Activated CD8-positive, alpha-beta T cell treated with anti-CD3 and anti-CD28 coated beads for 36 hours (primary cell): ENCODE results near the gene PCDHGA6. TPM values are rescaled to one million over a fixed set of nuclear protein-coding genes. Genes with fewer than 3 reads are reported as not detected.
A peak's percentile ranks its signal among the peaks of the same experiment; 100 is the strongest.
"Not testable (repeated sequence)": the region's sequence is repeated elsewhere in the genome, so short reads cannot be mapped to it uniquely, and the experiment has no call there.

Source experiments
- ATAC-seq: fragments of 200-7000 bp; cut with Tn5 transposase; one replicate; pipeline ENCODE4 v1.10.0; 2021; ENCODE audit warnings: mild to moderate bottlenecking, moderate library complexity
- CTCF ChIA-PET: fragments of 350-600 bp; sonication (Branson Sonifier 250); formaldehyde crosslinking; loops from one replicate; lab custom pipeline; 2021; ENCODE audit warnings: antibody characterized with exemption; lab: Charles Lee
- POLR2A ChIA-PET: fragments of 350-600 bp; sonication (Branson Sonifier 250); formaldehyde crosslinking; loops from one replicate; lab custom pipeline; 2021; ENCODE audit warnings: antibody characterized with exemption; lab: Charles Lee
- DNase-seq: peaks from one replicate; pipeline ENCODE4 v3.0.0-alpha.2; 2020
- H3K27ac Mint-ChIP-seq: one replicate; pipeline ENCODE4 v1.8.0; 2021; ENCODE audit warnings: mild to moderate bottlenecking, mixed read lengths
- H3K27me3 Mint-ChIP-seq: one replicate; pipeline ENCODE4 v1.8.0; 2021; ENCODE audit warnings: mixed read lengths
- H3K36me3 Mint-ChIP-seq: one replicate; pipeline ENCODE4 v1.8.0; 2021; ENCODE audit warnings: low read depth, mixed read lengths
- H3K4me1 Mint-ChIP-seq: one replicate; pipeline ENCODE4 v1.8.0; 2021; ENCODE audit warnings: low read depth, mixed read lengths
- H3K4me3 Mint-ChIP-seq: one replicate; pipeline ENCODE4 v1.8.0; 2021; ENCODE audit warnings: mild to moderate bottlenecking, moderate library complexity, mixed read lengths
- H3K9me3 Mint-ChIP-seq: one replicate; pipeline ENCODE4 v1.8.0; 2021; ENCODE audit warnings: mixed read lengths
- intact Hi-C: fragments of 100-400 bp; cut with micrococcal nuclease; formaldehyde crosslinking; loops from one replicate; pipeline ENCODE4 v1.10.0; 2022
- total RNA-seq, 2 experiments: library from RNA; stranded (reverse); gene quantifications; one replicate each; pipeline ENCODE4 v1.2.3, GENCODE V29; 2021
- TF ChIP-seq, protein P1 (sequence below): fragments of 200-600 bp; IDR thresholded peaks from one replicate; pipeline ENCODE4 v1.8.0; 2022; ENCODE audit warnings: antibody characterized with exemption, mild to moderate bottlenecking

PCDHGA6 gene
- total RNA-seq, 2 experiments from 2014 or later, result not detected

DNA sequence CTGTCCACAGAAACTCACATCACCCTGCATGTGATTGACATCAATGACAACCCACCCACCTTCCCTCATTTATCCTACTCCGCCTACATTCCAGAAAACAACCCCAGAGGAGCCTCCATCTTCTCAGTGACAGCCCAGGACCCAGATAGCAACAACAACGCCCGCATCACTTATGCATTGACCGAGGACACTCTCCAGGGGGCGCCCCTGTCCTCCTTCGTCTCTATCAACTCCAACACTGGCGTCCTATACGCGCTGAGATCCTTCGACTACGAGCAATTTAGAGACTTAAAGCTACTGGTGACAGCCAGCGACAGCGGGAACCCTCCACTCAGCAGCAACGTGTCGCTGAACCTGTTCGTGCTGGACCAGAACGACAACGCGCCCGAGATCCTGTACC is 28.4 kb upstream of the PCDHGA6 start:
- CTCF ChIA-PET, result interaction anchor here (1.5 kb wide), 2 partner anchors 10 to 136 kb away, joined by 3 read pairs; no protein-coding TSS in a partner anchor
- no peaks in the 10 kb centered on the region for H3K4me1 Mint-ChIP-seq
- TF ChIP-seq, protein P1, sequence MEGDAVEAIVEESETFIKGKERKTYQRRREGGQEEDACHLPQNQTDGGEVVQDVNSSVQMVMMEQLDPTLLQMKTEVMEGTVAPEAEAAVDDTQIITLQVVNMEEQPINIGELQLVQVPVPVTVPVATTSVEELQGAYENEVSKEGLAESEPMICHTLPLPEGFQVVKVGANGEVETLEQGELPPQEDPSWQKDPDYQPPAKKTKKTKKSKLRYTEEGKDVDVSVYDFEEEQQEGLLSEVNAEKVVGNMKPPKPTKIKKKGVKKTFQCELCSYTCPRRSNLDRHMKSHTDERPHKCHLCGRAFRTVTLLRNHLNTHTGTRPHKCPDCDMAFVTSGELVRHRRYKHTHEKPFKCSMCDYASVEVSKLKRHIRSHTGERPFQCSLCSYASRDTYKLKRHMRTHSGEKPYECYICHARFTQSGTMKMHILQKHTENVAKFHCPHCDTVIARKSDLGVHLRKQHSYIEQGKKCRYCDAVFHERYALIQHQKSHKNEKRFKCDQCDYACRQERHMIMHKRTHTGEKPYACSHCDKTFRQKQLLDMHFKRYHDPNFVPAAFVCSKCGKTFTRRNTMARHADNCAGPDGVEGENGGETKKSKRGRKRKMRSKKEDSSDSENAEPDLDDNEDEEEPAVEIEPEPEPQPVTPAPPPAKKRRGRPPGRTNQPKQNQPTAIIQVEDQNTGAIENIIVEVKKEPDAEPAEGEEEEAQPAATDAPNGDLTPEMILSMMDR, result no peak

DNA sequence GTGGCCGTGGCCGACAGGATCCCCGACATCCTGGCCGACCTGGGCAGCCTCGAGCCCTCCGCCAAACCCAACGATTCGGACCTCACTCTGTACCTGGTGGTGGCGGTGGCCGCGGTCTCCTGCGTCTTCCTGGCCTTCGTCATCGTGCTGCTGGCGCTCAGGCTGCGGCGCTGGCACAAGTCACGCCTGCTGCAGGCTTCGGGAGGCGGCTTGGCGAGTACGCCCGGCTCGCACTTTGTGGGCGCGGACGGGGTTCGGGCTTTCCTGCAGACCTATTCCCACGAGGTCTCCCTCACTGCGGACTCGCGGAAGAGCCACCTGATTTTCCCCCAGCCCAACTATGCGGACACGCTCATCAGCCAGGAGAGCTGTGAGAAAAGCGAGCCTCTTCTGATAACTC is 27.7 kb upstream of the PCDHGA6 start:
- CTCF ChIA-PET, result interaction anchor here (1.5 kb wide), 1 partner anchor 9 kb away, joined by 3 read pairs; no protein-coding TSS in a partner anchor
- POLR2A ChIA-PET, result interaction anchor here (1.1 kb wide), 1 partner anchor 103 kb away, joined by 3 read pairs; no protein-coding TSS in a partner anchor
- DNase-seq, H3K4me3 Mint-ChIP-seq, intact Hi-C loops, H3K4me1 Mint-ChIP-seq, H3K27ac Mint-ChIP-seq, ATAC-seq: not testable (repeated sequence)
- peaks cover 14% of the 10 kb centered on the region for H3K36me3 Mint-ChIP-seq
- peaks cover 32% of the 10 kb centered on the region for H3K9me3 Mint-ChIP-seq
- peaks cover 52% of the 10 kb centered on the region for H3K27me3 Mint-ChIP-seq

More for the DNA sequence above, 28.4 kb upstream of the PCDHGA6 start:
- H3K27me3 Mint-ChIP-seq, result peaks cover 47% of the 10 kb centered on the region
- intact Hi-C loops, result no loop called here
- POLR2A ChIA-PET, result no interaction called here
- ATAC-seq, result no peak
- DNase-seq, result no peak
- no peak overlapping the region for H3K27ac Mint-ChIP-seq
- no peak overlapping the region for H3K4me3 Mint-ChIP-seq
- H3K9me3 Mint-ChIP-seq, result peaks cover 32% of the 10 kb centered on the region
- peaks cover 11% of the 10 kb centered on the region for H3K36me3 Mint-ChIP-seq

DNA sequence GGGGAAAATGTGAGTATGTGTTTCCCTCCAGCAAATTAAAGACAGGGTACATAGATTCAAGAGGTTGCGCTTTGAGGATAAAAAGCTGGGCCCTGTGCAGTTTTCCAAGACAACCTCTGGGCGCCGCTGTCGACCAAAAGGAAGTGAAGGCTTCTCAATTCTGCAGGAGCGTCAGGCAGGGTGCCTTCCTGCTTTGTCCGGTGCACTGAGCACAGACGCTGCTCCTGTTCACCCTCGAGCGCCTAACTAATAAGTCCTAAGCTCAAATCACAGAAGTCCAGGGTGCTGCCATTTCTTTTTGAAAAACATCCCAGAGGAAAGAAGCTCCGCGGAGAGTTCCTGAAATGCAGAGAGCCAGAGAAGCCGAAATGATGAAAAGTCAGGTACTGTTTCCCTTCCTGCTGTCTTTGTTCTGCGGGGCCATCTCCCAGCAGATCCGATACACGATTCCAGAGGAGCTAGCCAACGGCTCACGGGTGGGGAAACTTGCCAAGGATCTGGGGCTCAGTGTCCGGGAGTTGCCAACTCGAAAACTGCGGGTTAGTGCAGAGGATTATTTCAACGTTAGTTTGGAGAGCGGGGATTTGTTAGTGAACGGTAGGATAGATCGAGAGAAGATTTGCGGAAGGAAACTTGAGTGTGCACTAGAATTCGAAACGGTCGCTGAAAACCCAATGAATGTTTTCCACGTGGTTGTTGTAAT is 23.6 kb upstream of the PCDHGA6 start, which contains the start of gene PCDHGB1:
TSS of gene PCDHGB1 (plus strand) at position 183 of the 703 bp plus-strand sequence. CDS start at position 345, 162 bp downstream.
- DNase-seq (peak; percentile 56), ATAC-seq (peak; percentile 60)
- Mint-ChIP-seq H3K36me3 (peaks cover 16% of the 10 kb centered on the region), H3K27me3 (peaks cover 53% of the 10 kb centered on the region), H3K4me3 (no peak within 1 kb of the TSS), H3K9me3 (peaks cover 18% of the 10 kb centered on the region), H3K4me1 (no peaks in the 10 kb centered on the region), H3K27ac (no peak within 1 kb of the TSS)
- ChIA-PET POLR2A (no interaction called here), CTCF (interaction anchor here (1.0 to 2.8 kb wide), 11 partner anchors 10 to 214 kb away, joined by 3 to 8 read pairs (median 5); partner anchors contain the start of genes PCDHGA10, PCDHGB2, PCDHGB3 and TAF7)
- intact Hi-C loops, result no loop called here
- TF ChIP-seq, protein P1, result peak; percentile 33

DNA sequence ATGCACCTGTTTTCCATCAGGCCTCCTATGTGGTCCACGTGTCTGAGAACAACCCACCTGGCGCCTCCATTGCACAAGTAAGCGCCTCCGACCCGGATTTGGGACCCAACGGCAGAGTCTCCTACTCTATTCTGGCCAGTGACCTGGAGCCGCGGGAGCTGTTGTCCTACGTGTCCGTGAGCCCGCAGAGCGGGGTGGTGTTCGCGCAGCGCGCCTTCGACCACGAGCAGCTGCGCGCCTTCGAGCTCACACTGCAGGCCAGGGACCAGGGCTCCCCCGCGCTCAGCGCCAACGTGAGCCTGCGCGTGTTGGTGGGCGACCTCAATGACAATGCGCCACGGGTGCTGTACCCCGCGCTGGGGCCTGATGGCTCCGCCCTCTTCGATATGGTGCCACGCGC is 22.1 kb upstream of the PCDHGA6 start:
- Mint-ChIP-seq H3K27me3 (peaks cover 62% of the 10 kb centered on the region), H3K36me3 (peaks cover 14% of the 10 kb centered on the region), H3K9me3 (peaks cover 23% of the 10 kb centered on the region), H3K4me1 (no peaks in the 10 kb centered on the region), H3K27ac (no peak overlapping the region), H3K4me3 (no peak overlapping the region)
- ATAC-seq, result no peak
- TF ChIP-seq, protein P1, result no peak
- ChIA-PET CTCF (interaction anchor here (1.1 to 2.8 kb wide), 4 partner anchors 18 to 213 kb away, joined by 3 to 8 read pairs (median 6); partner anchors contain the start of genes PCDHGB3 and TAF7), POLR2A (no interaction called here)
- DNase-seq, result no peak
- intact Hi-C loops, result no loop called here

DNA sequence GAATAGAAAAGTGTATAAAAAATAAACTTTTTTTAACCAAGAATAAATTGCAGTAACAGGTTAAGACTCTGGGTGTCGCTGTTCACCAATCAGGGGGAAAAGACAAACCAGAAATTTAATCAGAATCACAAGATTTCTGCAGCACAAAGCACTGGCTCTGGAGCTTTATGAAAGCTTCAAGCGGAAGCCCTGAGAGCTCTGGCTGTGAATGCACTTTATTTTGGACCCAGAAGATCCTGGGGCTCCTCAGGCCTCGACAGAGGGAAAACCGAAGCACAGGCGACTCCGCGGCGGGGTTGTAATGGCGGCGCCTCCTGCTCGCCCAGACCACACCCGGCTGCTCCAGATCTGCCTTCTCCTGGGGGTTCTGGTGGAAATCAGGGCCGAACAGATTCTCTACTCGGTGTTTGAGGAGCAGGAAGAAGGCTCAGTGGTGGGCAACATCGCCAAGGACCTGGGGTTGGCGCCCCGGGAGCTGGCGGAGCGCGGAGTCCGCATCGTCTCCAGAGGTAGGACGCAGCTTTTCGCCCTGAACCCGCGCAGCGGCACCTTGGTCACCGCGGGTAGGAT is 18.7 kb upstream of the PCDHGA6 start, which contains the start of gene PCDHGA4:
TSS of gene PCDHGA4 (plus strand) at position 122 of the 570 bp plus-strand sequence. CDS start at position 209, 87 bp downstream.
- H3K9me3 Mint-ChIP-seq, result peaks cover 25% of the 10 kb centered on the region
- CTCF ChIA-PET, result interaction anchor here (0.8 to 2.2 kb wide), 13 partner anchors 9 to 202 kb away, joined by 3 to 8 read pairs (median 4); partner anchors contain the start of genes PCDHGA1, PCDHGA3, PCDHGA5 and PCDHGB3
- no peaks in the 10 kb centered on the region for H3K4me1 Mint-ChIP-seq
- TF ChIP-seq, protein P1, result peak; percentile 58
- no peak within 1 kb of the TSS for H3K4me3 Mint-ChIP-seq
- H3K36me3 Mint-ChIP-seq, result peaks cover 16% of the 10 kb centered on the region
- POLR2A ChIA-PET, result no interaction called here
- intact Hi-C loops, result no loop called here
- H3K27me3 Mint-ChIP-seq, result peaks cover 60% of the 10 kb centered on the region
- DNase-seq (no peak), ATAC-seq (no peak)
- no peak within 1 kb of the TSS for H3K27ac Mint-ChIP-seq
